KMS-11 (cell line): ENCODE measurements around the gene FAM83G.

Experiments
- H2AFZ ChIP-seq: fragments of 200-600 bp; sonication (generic); 2 replicates; pipeline ENCODE4 v1.6.1; 2016; ENCODE audit warnings: antibody characterized with exemption, mixed run types, low read depth
- H3K27ac ChIP-seq: fragments of 200-600 bp; sonication (generic); 2 replicates; pipeline ENCODE4 v1.6.1; 2016; ENCODE audit warnings: mild to moderate bottlenecking, mixed run types
- H3K27me3 ChIP-seq: fragments of 200-600 bp; sonication (generic); 2 replicates; pipeline ENCODE4 v1.6.1; 2017; ENCODE audit warnings: mild to moderate bottlenecking, low read depth, mixed run types, moderate library complexity; ENCODE audit not compliant: insufficient read depth
- H3K36me3 ChIP-seq: fragments of 200-600 bp; sonication (generic); 2 replicates; pipeline ENCODE4 v1.6.1; 2017; ENCODE audit warnings: mild to moderate bottlenecking, mixed run types; ENCODE audit not compliant: insufficient read depth
- H3K4me1 ChIP-seq: fragments of 200-600 bp; sonication (generic); 2 replicates; pipeline ENCODE4 v1.6.1; 2016; ENCODE audit warnings: mild to moderate bottlenecking, low read depth, mixed run types; ENCODE audit not compliant: poor library complexity, severe bottlenecking
- H3K4me2 ChIP-seq: fragments of 200-600 bp; sonication (generic); 2 replicates; pipeline ENCODE4 v1.7.0; 2016; ENCODE audit warnings: mild to moderate bottlenecking, mixed run types
- H3K4me3 ChIP-seq: fragments of 200-600 bp; sonication (generic); IDR thresholded peaks from 2 replicates; pipeline ENCODE4 v1.6.1; 2017; ENCODE audit warnings: low read depth, low read length, mixed read lengths; ENCODE audit not compliant: insufficient read depth
- H3K79me2 ChIP-seq: fragments of 200-600 bp; sonication (generic); 2 replicates; pipeline ENCODE4 v1.6.1; 2016; ENCODE audit warnings: low read depth, mixed run types; ENCODE audit not compliant: insufficient read depth
- H3K9ac ChIP-seq: fragments of 200-600 bp; sonication (generic); 2 replicates; pipeline ENCODE4 v1.6.1; 2016; ENCODE audit warnings: mild to moderate bottlenecking, mixed run types
- H4K20me1 ChIP-seq: fragments of 200-600 bp; sonication (generic); 2 replicates; pipeline ENCODE4 v1.6.1; 2016; ENCODE audit warnings: mild to moderate bottlenecking, mixed run types; ENCODE audit not compliant: insufficient read depth
- CTCF ChIP-seq: fragments of 200-600 bp; sonication (generic); conservative IDR thresholded peaks from 2 replicates; pipeline ENCODE4 v1.6.1; 2017; ENCODE audit warnings: low read depth, mild to moderate bottlenecking, antibody characterized with exemption, low read length, moderate library complexity, mixed read lengths

The FAM83G gene

GRCh38 chr17:18955009-18955408, 49.6 kb downstream of the FAM83G start:
- H3K4me2 ChIP-seq = no peak overlapping the region
- no peak overlapping the region for H3K4me3 ChIP-seq

GRCh38 chr17:18954321-18954720, 50.2 kb downstream of the FAM83G start:
- Histone ChIP-seq H3K27me3 (no peaks in the 10 kb centered on the region), H3K79me2 (no peaks in the 10 kb centered on the region), H3K36me3 (no peaks in the 10 kb centered on the region), H3K4me3 (no peak overlapping the region), H3K4me2 (no peak overlapping the region), H2AFZ (no peak overlapping the region), H4K20me1 (no peaks in the 10 kb centered on the region), H3K9ac (no peak overlapping the region), H3K4me1 (no peaks in the 10 kb centered on the region), H3K27ac (no peak overlapping the region)
- TF ChIP-seq CTCF = no peak

More at GRCh38 chr17:18955009-18955408, 49.6 kb downstream of the FAM83G start:
- no peak for TF ChIP-seq CTCF
- no peaks in the 10 kb centered on the region for H3K27me3 ChIP-seq
- H3K27ac ChIP-seq = no peak overlapping the region
- H3K4me1 ChIP-seq = no peaks in the 10 kb centered on the region
- H2AFZ ChIP-seq = no peak overlapping the region
- H3K9ac ChIP-seq = no peak overlapping the region
- H3K79me2 ChIP-seq = no peaks in the 10 kb centered on the region
- H4K20me1 ChIP-seq = no peaks in the 10 kb centered on the region
- H3K36me3 ChIP-seq = no peaks in the 10 kb centered on the region

GRCh38 chr17:18953231-18953728, 51.3 kb downstream of the FAM83G start:
- Histone ChIP-seq H2AFZ (no peak overlapping the region), H3K4me1 (no peaks in the 10 kb centered on the region), H3K4me2 (no peak overlapping the region), H3K27me3 (no peaks in the 10 kb centered on the region), H4K20me1 (no peaks in the 10 kb centered on the region), H3K27ac (no peak overlapping the region), H3K79me2 (no peaks in the 10 kb centered on the region), H3K36me3 (no peaks in the 10 kb centered on the region), H3K4me3 (no peak overlapping the region), H3K9ac (no peak overlapping the region)
- no peak for TF ChIP-seq CTCF

- H3K9ac ChIP-seq = no peak within 1 kb of the TSS
- no peaks in the 10 kb centered on the region for H3K4me1 ChIP-seq
- no peak within 1 kb of the TSS for H3K4me3 ChIP-seq
- H4K20me1 ChIP-seq = no peaks in the 10 kb centered on the region
- H3K4me2 ChIP-seq = no peak within 1 kb of the TSS
- H3K79me2 ChIP-seq = no peaks in the 10 kb centered on the region
- no peak within 1 kb of the TSS for H3K27ac ChIP-seq
- TF ChIP-seq CTCF = no peak
- no peaks in the 10 kb centered on the region for H3K36me3 ChIP-seq
- no peak within 1 kb of the TSS for H2AFZ ChIP-seq
- H3K27me3 ChIP-seq = no peaks in the 10 kb centered on the region
Measured at GRCh38 chr17:18951941-18952842, 52.4 kb downstream of the FAM83G start, which contains the start of gene SLC5A10. SLC5A10 (plus strand) TSS chr17:18952165; CDS start chr17:18952206, 41 bp downstream.
